Pancreas (tissue), 10 donors: ENCODE measurements around the gene ZNF836. TPM values are rescaled to one million over a fixed set of nuclear protein-coding genes. Genes with fewer than 3 reads are reported as not detected.
A peak's percentile ranks its signal among the peaks of the same experiment; 100 is the strongest.

Experiments
- ATAC-seq, 4 donors: fragments of 200-7000 bp; cut with Tn5 transposase; one replicate each; pipeline versions ENCODE4 v1.8.0 to v1.9.1; 2020; ENCODE audit warnings: mild to moderate bottlenecking in 4 of 4, moderate library complexity in 4 of 4
- DNase-seq, 6 donors: peaks; one replicate each; pipeline ENCODE4 v3.0.0-alpha.2; 2020
- FAIRE-seq: peaks from 2 replicates; lab custom pipeline; 2012; peaks lifted over from hg19 to GRCh38; lab: Jason Lieb, UNC
- H3K27ac ChIP-seq, 4 donors: fragments of 200-600 bp; sonication (generic); 1 replicate in 3 of 4; 2 replicates in 1 of 4; pipeline versions ENCODE4 v1.5.0 to v1.8.0; 2020
- H3K27me3 ChIP-seq, 4 donors: fragments of 200-600 bp; one replicate each; pipeline ENCODE4 v1.8.0; 2021
- H3K36me3 ChIP-seq, 3 donors: fragments of 200-600 bp; sonication (generic) in 1 of 3; one replicate each; pipeline versions ENCODE4 v1.5.0 to v1.8.0; 2020 to 2021
- H3K4me1 ChIP-seq, 3 donors: fragments of 200-600 bp; one replicate each; pipeline ENCODE4 v1.8.0; 2021
- H3K4me3 ChIP-seq, 4 donors: fragments of 200-600 bp; sonication (generic) in 2 of 4; one replicate each; pipeline versions ENCODE4 v1.5.0 to v1.8.0; 2020 to 2021
- H3K9me3 ChIP-seq, 4 donors: fragments of 200-600 bp; one replicate each; pipeline ENCODE4 v1.8.0; 2021
- CTCF ChIP-seq, 4 donors: fragments of 200-600 bp; sonication (generic) in 3 of 4; IDR thresholded peaks; one replicate each; pipeline versions ENCODE4 v1.5.0 to v1.8.0; 2021; ENCODE audit warnings: antibody characterized with exemption in 4 of 4
- WGBS, 2 donors: extraction: QIAGEN DNeasy Blood & Tissue Kit; methylation state at CpG; one replicate each; pipeline ENCODE4 v1.1.7; 2013; 5-methylcytosine and 5-hydroxymethylcytosine counted together
- intact Hi-C, 3 donors: fragments of 100-400 bp; cut with DNase I; formaldehyde crosslinking; loops; one replicate each; pipeline versions ENCODE4 v1.11.1 to v1.14.2; 2022
- polyA plus RNA-seq, 2 donors: library from polyadenylated mRNA; stranded (reverse); fragments of 200-250 nt; gene quantifications; one replicate each; pipeline ENCODE4 v1.2.3, GENCODE V29; 2013
- total RNA-seq, 6 donors: library from RNA; stranded (reverse); fragmentation: NEBNext Ultra II Directional in 4 of 6; extraction: Animal tissue kit (Norgen Biotek cat#: 25700) in 4 of 6; gene quantifications; one replicate each; pipeline versions ENCODE4 v1.2.1 to v1.2.4, GENCODE V29; 2021 to 2023
- donor health status: healthy with polysubstance abuse.
- donor health status: DM: no; HTN: no; CAD: no; lungs with moderate emphysema.
- donor health status: DM: no; HTN: no; CAD: no.
- donor health status: control.
- donor health status: control.
- donor health status: Bipolar disorder and iron deficiency.
- donor health status: DM: yes; HTN: yes; CAD: no.
- donor health status: DM: no; HTN: no; CAD: no.
- donor health status: DM: no; HTN: no; CAD: no.
- donor health status: DM: yes; HTN: yes; CAD: no.

The ZNF836 gene
- total and polyA plus RNA-seq, 8 donors = 2.0 to 9.2 (median 6.8) TPM

GRCh38 chr19:52191389-52191788 lies 20.0 kb upstream of the ZNF836 start:
- DNase-seq (no peak), ATAC-seq (no peak), FAIRE-seq (no peak)
- Histone ChIP-seq H3K27me3 (no peaks in the 10 kb centered on the region), H3K36me3 (no peaks in the 10 kb centered on the region), H3K27ac (peak overlapping the region in 2 of 4 donors; percentile 95 to 97), H3K9me3 (no peaks in the 10 kb centered on the region), H3K4me1 (peaks cover 4 to 18% (median 5%) of the 10 kb centered on the region in 3 donors), H3K4me3 (peak overlapping the region in 3 of 4 donors; percentile 83 to 94 (median 85))
- WGBS, 2 donors = 23 to 25% methylated on average over 5 of the region's 5 CpGs
- no peak for TF ChIP-seq CTCF (IDR thresholded peaks at IDR 0.05)
- intact Hi-C loops = no loop called here

- peak overlapping the region; percentile 95 to 97 (median 96) for H3K27ac ChIP-seq
- H3K36me3 ChIP-seq = no peaks in the 10 kb centered on the region
- no peaks in the 10 kb centered on the region for H3K27me3 ChIP-seq
- H3K4me3 ChIP-seq = peak overlapping the region; percentile 81 to 94 (median 84)
- intact Hi-C loops = no loop called here
- H3K9me3 ChIP-seq = no peaks in the 10 kb centered on the region
- ATAC-seq (peak in 1 of 4 donors; percentile 6), FAIRE-seq (no peak), DNase-seq (peak; percentile 13 to 62 (median 37))
- no peak for TF ChIP-seq CTCF (IDR thresholded peaks at IDR 0.05)
- peaks cover 4 to 18% (median 5%) of the 10 kb centered on the region in 3 donors for H3K4me1 ChIP-seq
- 1 to 2% methylated on average over 40 of the region's 40 CpGs for WGBS, 2 donors
Measured at GRCh38 chr19:52190487-52191293, 19.3 kb upstream of the ZNF836 start.

GRCh38 chr19:52189735-52190486 lies 18.5 kb upstream of the ZNF836 start, which contains the start of gene PPP2R1A:
Gene PPP2R1A (plus strand): TSS chr19:52190052. CDS start chr19:52190097, 45 bp downstream.
- Histone ChIP-seq H3K4me3 (peak within 1 kb of the TSS; percentile 81 to 94 (median 84)), H3K27ac (peak within 1 kb of the TSS; percentile 95 to 97 (median 96)), H3K36me3 (no peaks in the 10 kb centered on the region), H3K9me3 (no peaks in the 10 kb centered on the region), H3K4me1 (peaks cover 4 to 18% (median 5%) of the 10 kb centered on the region in 3 donors), H3K27me3 (no peaks in the 10 kb centered on the region)
- WGBS, 2 donors = 0% methylated on average over 54 to 70 of the region's 70 CpGs
- DNase-seq = peak; percentile 88 to 100 (median 99)
- FAIRE-seq = peak; percentile 99
- intact Hi-C loops = no loop called here
- ATAC-seq = peak; percentile 89 to 95 (median 90)
- no peak for TF ChIP-seq CTCF (IDR thresholded peaks at IDR 0.05)

GRCh38 chr19:52188822-52189734 lies 17.7 kb upstream of the ZNF836 start:
- intact Hi-C loops = no loop called here
- FAIRE-seq = no peak

More at GRCh38 chr19:52188822-52189734, 17.7 kb upstream of the ZNF836 start:
- Histone ChIP-seq H3K4me1 (peaks cover 4 to 18% (median 5%) of the 10 kb centered on the region in 3 donors), H3K27me3 (no peaks in the 10 kb centered on the region), H3K9me3 (no peaks in the 10 kb centered on the region), H3K36me3 (no peaks in the 10 kb centered on the region), H3K27ac (peak overlapping the region; percentile 61 to 84 (median 70)), H3K4me3 (peak overlapping the region in 3 of 4 donors; percentile 7 to 52 (median 51))
- peak in 4 of 6 donors; percentile 84 to 100 (median 97) for DNase-seq
- 1 to 2% methylated on average over 30 to 32 of the region's 32 CpGs for WGBS, 2 donors
- TF ChIP-seq CTCF (IDR thresholded peaks at IDR 0.05) = no peak
- peak; percentile 4 to 26 (median 10) for ATAC-seq
